Mesenteric fat pad (tissue), 1 donor: Measurements from ENCODE around the gene OR14A2. TPM values are rescaled to one million over a fixed set of nuclear protein-coding genes. Genes with fewer than 3 reads are reported as not detected.

Experiments used
- total RNA-seq: library from RNA; stranded (reverse); fragmentation: NEBNext Ultra II Directional; extraction: Animal tissue kit (Norgen Biotek cat#: 25700); gene quantifications from one replicate; pipeline ENCODE4 v1.2.1, GENCODE V29; 2021
- donor health status: DM: yes; HTN: yes; CAD: no.

The OR14A2 gene
- total RNA-seq, 1 donor from 2014 or later: not detected

Other genes with a start within 250 kb of the OR14A2 start
- 0.03 TPM for gene OR2C3, start 211.7 kb downstream of the OR14A2 start, total RNA-seq
- gene GCSAML, start 199.0 kb downstream of the OR14A2 start, total RNA-seq: 0.51 TPM
- gene OR2G2, start 159.8 kb downstream of the OR14A2 start, total RNA-seq: not detected
- not detected for gene OR2G3, start 142.6 kb downstream of the OR14A2 start, total RNA-seq
- not detected for gene OR13G1, start 68.4 kb downstream of the OR14A2 start, total RNA-seq
- not detected for gene OR6F1, start 31.5 kb downstream of the OR14A2 start, total RNA-seq
- gene OR14K1, start 9.5 kb downstream of the OR14A2 start, total RNA-seq: not detected
- not detected for gene OR1C1, start 12.4 kb upstream of the OR14A2 start, total RNA-seq
- not detected for gene OR14A16, start 76.0 kb upstream of the OR14A2 start, total RNA-seq
- not detected for gene OR11L1, start 93.8 kb upstream of the OR14A2 start, total RNA-seq
- gene TRIM58, start 109.0 kb upstream of the OR14A2 start, total RNA-seq: 0.96 TPM
- gene OR2W3, start 147.4 kb upstream of the OR14A2 start, total RNA-seq: not detected
- not detected for gene OR2T8, start 172.1 kb upstream of the OR14A2 start, total RNA-seq
- gene OR2AJ1, start 176.7 kb upstream of the OR14A2 start, total RNA-seq: not detected
- not detected for gene OR2L8, start 200.7 kb upstream of the OR14A2 start, total RNA-seq
- gene OR2AK2, start 217.1 kb upstream of the OR14A2 start, total RNA-seq: not detected